IPS-15b (cell line): ENCODE results near the gene SERPINF2.
"Not testable (repeated sequence)": the region's sequence is repeated elsewhere in the genome, so short reads cannot be mapped to it uniquely, and the experiment has no call there.

Source experiments
- H3K27me3 ChIP-seq: one replicate; pipeline ENCODE4 v1.6.1; 2013; ENCODE audit warnings: low read length; ENCODE audit not compliant: control insufficient read depth, insufficient read depth
- H3K36me3 ChIP-seq: one replicate; pipeline ENCODE4 v1.6.1; 2013; ENCODE audit warnings: low read length; ENCODE audit not compliant: control insufficient read depth, insufficient read depth
- H3K4me1 ChIP-seq: one replicate; pipeline ENCODE4 v1.6.1; 2013; ENCODE audit warnings: mild to moderate bottlenecking, low read length; ENCODE audit not compliant: control insufficient read depth, insufficient read depth
- H3K4me3 ChIP-seq: one replicate; pipeline ENCODE4 v1.5.1; 2013; ENCODE audit warnings: low read depth, low read length
- H3K9ac ChIP-seq: one replicate; pipeline ENCODE4 v1.6.1; 2013; ENCODE audit warnings: low read depth, mild to moderate bottlenecking, low read length
- H3K9me3 ChIP-seq: one replicate; pipeline ENCODE4 v1.6.1; 2013; ENCODE audit warnings: mild to moderate bottlenecking, low read length; ENCODE audit not compliant: control insufficient read depth, insufficient read depth

Gene SERPINF2

GRCh38 chr17:1742371-1743087 is at the start of gene SERPINF2:
SERPINF2 (plus strand) TSS chr17:1742871; CDS start chr17:1744996, 2,125 bp downstream.
- H3K4me1 ChIP-seq = no peaks in the 10 kb centered on the region
- no peaks in the 10 kb centered on the region for H3K27me3 ChIP-seq
- H3K36me3 ChIP-seq = no peaks in the 10 kb centered on the region
- no peaks in the 10 kb centered on the region for H3K9me3 ChIP-seq
- no peak within 1 kb of the TSS for H3K4me3 ChIP-seq
- no peak within 1 kb of the TSS for H3K9ac ChIP-seq

GRCh38 chr17:1693339-1693738 is 49.3 kb upstream of the SERPINF2 start:
- H3K36me3 ChIP-seq = no peaks in the 10 kb centered on the region
- no peaks in the 10 kb centered on the region for H3K4me1 ChIP-seq
- no peaks in the 10 kb centered on the region for H3K27me3 ChIP-seq
- no peak overlapping the region for H3K9ac ChIP-seq
- no peak overlapping the region for H3K4me3 ChIP-seq
- no peaks in the 10 kb centered on the region for H3K9me3 ChIP-seq

- H3K9ac ChIP-seq = no peak overlapping the region
- H3K4me3 ChIP-seq = no peak overlapping the region
Measured at GRCh38 chr17:1695365-1695764, 47.3 kb upstream of the SERPINF2 start.

DNA sequence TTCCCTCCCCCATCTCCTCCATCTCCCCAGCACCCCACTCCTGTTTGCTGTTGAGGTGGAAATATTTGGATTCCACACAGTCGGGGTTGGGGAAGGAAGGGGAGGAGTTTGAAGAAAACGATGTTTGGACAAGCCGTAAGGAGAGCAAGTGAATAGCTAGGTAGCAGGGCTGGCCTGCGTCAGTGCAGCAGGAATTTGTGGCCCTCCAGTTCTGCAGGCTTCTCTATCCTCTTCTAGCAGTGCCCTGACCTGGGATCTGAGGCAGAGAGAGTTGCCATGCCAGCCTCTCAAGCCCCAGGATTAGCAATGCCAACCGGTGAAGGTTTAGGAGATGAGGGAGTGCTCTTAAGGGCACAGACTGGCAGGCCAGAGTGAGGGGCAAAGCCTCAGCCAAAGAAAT is 45.0 kb upstream of the SERPINF2 start:
- Histone ChIP-seq H3K9ac (no peak overlapping the region), H3K9me3 (no peaks in the 10 kb centered on the region), H3K36me3 (no peaks in the 10 kb centered on the region), H3K27me3 (no peaks in the 10 kb centered on the region), H3K4me3 (no peak overlapping the region), H3K4me1 (no peaks in the 10 kb centered on the region)

More at GRCh38 chr17:1695365-1695764, 47.3 kb upstream of the SERPINF2 start:
- Histone ChIP-seq H3K36me3 (no peaks in the 10 kb centered on the region), H3K4me1 (no peaks in the 10 kb centered on the region), H3K27me3 (no peaks in the 10 kb centered on the region), H3K9me3 (no peaks in the 10 kb centered on the region)

GRCh38 chr17:1699891-1700290 is 42.8 kb upstream of the SERPINF2 start:
- not testable (repeated sequence) for H3K27me3 ChIP-seq, H3K4me3 ChIP-seq, H3K9me3 ChIP-seq, H3K36me3 ChIP-seq, H3K4me1 ChIP-seq, H3K9ac ChIP-seq

- no peaks in the 10 kb centered on the region for H3K27me3 ChIP-seq
- no peak overlapping the region for H3K4me3 ChIP-seq
- H3K9ac ChIP-seq = no peak overlapping the region
- H3K9me3 ChIP-seq = no peaks in the 10 kb centered on the region
- no peaks in the 10 kb centered on the region for H3K4me1 ChIP-seq
- H3K36me3 ChIP-seq = no peaks in the 10 kb centered on the region
Measured at GRCh38 chr17:1703063-1703462, 39.6 kb upstream of the SERPINF2 start.

GRCh38 chr17:1705004-1705403 is 37.7 kb upstream of the SERPINF2 start:
- Histone ChIP-seq H3K4me1 (no peaks in the 10 kb centered on the region), H3K4me3 (no peak overlapping the region), H3K27me3 (no peaks in the 10 kb centered on the region), H3K36me3 (no peaks in the 10 kb centered on the region), H3K9ac (no peak overlapping the region), H3K9me3 (no peaks in the 10 kb centered on the region)

DNA sequence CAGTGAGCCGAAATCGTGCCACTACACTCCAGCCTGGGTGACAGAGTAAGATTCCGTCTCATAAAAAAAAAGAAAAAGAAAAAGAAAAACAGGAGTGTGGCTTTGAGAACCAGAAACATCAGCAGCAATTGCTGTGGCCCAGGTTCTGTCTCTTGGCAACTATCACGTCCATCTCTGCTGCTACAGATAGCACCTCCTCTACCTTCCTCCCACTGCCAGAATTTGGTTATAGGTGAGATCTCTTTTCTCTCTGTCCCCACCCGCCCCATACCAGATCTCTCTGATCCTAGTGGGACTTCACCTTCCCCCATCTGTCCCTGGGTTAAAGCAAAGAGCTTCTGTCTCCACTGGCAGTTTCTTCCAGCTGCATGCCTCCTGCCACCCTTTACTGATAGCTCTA is 35.6 kb upstream of the SERPINF2 start:
- H3K4me3 ChIP-seq = no peak overlapping the region
- no peaks in the 10 kb centered on the region for H3K9me3 ChIP-seq
- no peak overlapping the region for H3K9ac ChIP-seq
- H3K36me3 ChIP-seq = peaks cover 3% of the 10 kb centered on the region
- H3K4me1 ChIP-seq = no peaks in the 10 kb centered on the region
- H3K27me3 ChIP-seq = no peaks in the 10 kb centered on the region

- H3K36me3 ChIP-seq = peaks cover 16% of the 10 kb centered on the region
- H3K9ac ChIP-seq, H3K27me3 ChIP-seq, H3K4me3 ChIP-seq, H3K4me1 ChIP-seq, H3K9me3 ChIP-seq: not testable (repeated sequence)
Measured at GRCh38 chr17:1708791-1709346, 33.8 kb upstream of the SERPINF2 start.

GRCh38 chr17:1709403-1709951 is 33.2 kb upstream of the SERPINF2 start:
- Histone ChIP-seq H3K27me3 (no peaks in the 10 kb centered on the region), H3K4me3 (peak overlapping the region; percentile 65), H3K9me3 (no peaks in the 10 kb centered on the region), H3K36me3 (peaks cover 16% of the 10 kb centered on the region), H3K4me1 (peaks cover 3% of the 10 kb centered on the region), H3K9ac (no peak overlapping the region)

- Histone ChIP-seq H3K4me1 (peaks cover 6% of the 10 kb centered on the region), H3K27me3 (no peaks in the 10 kb centered on the region), H3K9me3 (no peaks in the 10 kb centered on the region), H3K36me3 (peaks cover 16% of the 10 kb centered on the region), H3K4me3 (peak within 1 kb of the TSS; percentile 65), H3K9ac (no peak within 1 kb of the TSS)
Measured at GRCh38 chr17:1709971-1710806, 32.5 kb upstream of the SERPINF2 start, which contains the start of gene TLCD2. TLCD2 (minus strand) TSS chr17:1710377; CDS start chr17:1710242, 135 bp downstream.
